Endodermal cell (in vitro differentiated cells): ENCODE results near the gene ARAP3. TPM values are rescaled to one million over a fixed set of nuclear protein-coding genes. Genes with fewer than 3 reads are reported as not detected.

Experiments used
- DNase-seq: peaks from one replicate; pipeline ENCODE4 v3.0.0-alpha.2; 2017
- H3K27ac ChIP-seq: 2 replicates; pipeline ENCODE4 v1.5.1; 2013; ENCODE audit warnings: mild to moderate bottlenecking, low read depth, low read length, moderate library complexity
- H3K27me3 ChIP-seq: 2 replicates; pipeline ENCODE4 v1.6.1; 2013; ENCODE audit warnings: mild to moderate bottlenecking, low read length, moderate library complexity; ENCODE audit not compliant: insufficient read depth, control insufficient read depth, poor library complexity, severe bottlenecking
- H3K36me3 ChIP-seq: 2 replicates; pipeline ENCODE4 v1.7.0; 2013; ENCODE audit warnings: mild to moderate bottlenecking, low read length, moderate library complexity; ENCODE audit not compliant: control insufficient read depth, insufficient read depth
- H3K4me1 ChIP-seq: one replicate; pipeline ENCODE4 v1.7.0; 2013; ENCODE audit warnings: low read length; ENCODE audit not compliant: control insufficient read depth, insufficient read depth
- H3K4me3 ChIP-seq: 2 replicates; pipeline ENCODE4 v1.5.1; 2013; ENCODE audit warnings: mild to moderate bottlenecking, low read length, moderate library complexity
- H3K9ac ChIP-seq: 2 replicates; pipeline ENCODE4 v1.6.1; 2013; ENCODE audit warnings: mild to moderate bottlenecking, low read length, moderate library complexity; ENCODE audit not compliant: poor library complexity, severe bottlenecking; ENCODE audit errors: extremely low read depth
- H3K9me3 ChIP-seq: 2 replicates; pipeline ENCODE4 v1.6.1; 2013; ENCODE audit warnings: mild to moderate bottlenecking, low read length, moderate library complexity; ENCODE audit not compliant: control insufficient read depth
- H3K27ac Mint-ChIP-seq: 2 replicates; pipeline ENCODE4 v1.8.0; 2020; ENCODE audit warnings: mixed read lengths
- H3K27me3 Mint-ChIP-seq: 2 replicates; pipeline ENCODE4 v1.8.0; 2021; ENCODE audit warnings: mild to moderate bottlenecking, mixed read lengths; ENCODE audit not compliant: insufficient read depth
- H3K36me3 Mint-ChIP-seq: 2 replicates; pipeline ENCODE4 v1.8.0; 2020; ENCODE audit warnings: low read depth, mixed read lengths
- H3K4me1 Mint-ChIP-seq: 2 replicates; pipeline ENCODE4 v1.8.0; 2020; ENCODE audit warnings: mixed read lengths
- H3K4me3 Mint-ChIP-seq: 2 replicates; pipeline ENCODE4 v1.8.0; 2020; ENCODE audit warnings: mild to moderate bottlenecking, moderate library complexity, mixed read lengths
- H3K9me3 Mint-ChIP-seq: 2 replicates; pipeline ENCODE4 v1.8.0; 2020; ENCODE audit warnings: mild to moderate bottlenecking, mixed read lengths
- WGBS, 2 experiments: methylation state at CpG; one replicate each; pipeline versions ENCODE4 v1.1.5 to v1.1.7; 2013; ENCODE audit warnings: missing lambda C conversion rate in 2 of 2, mixed read lengths in 1 of 2; ENCODE audit not compliant: insufficient coverage in 1 of 2, insufficient read length in 1 of 2; 5-methylcytosine and 5-hydroxymethylcytosine counted together
- total RNA-seq, 2 donors: library from RNA; stranded (reverse); fragmentation: NEBNext Ultra II Directional in 1 of 2; extraction: Animal tissue kit (Norgen Biotek cat#: 25700) in 1 of 2; gene quantifications; 2 replicates in 1 of 2; 3 replicates in 1 of 2; pipeline ENCODE4 v1.2.1, GENCODE V29; 2021
- TF ChIP-seq, protein P1 (sequence below): fragments of 200-600 bp; sonication (generic); conservative IDR thresholded peaks from 2 replicates; pipeline ENCODE4 v1.5.0; 2021; ENCODE audit warnings: antibody characterized with exemption, mild to moderate bottlenecking

ARAP3 gene
- total RNA-seq, 2 donors from 2014 or later: 32.5 to 41.3 TPM

DNA sequence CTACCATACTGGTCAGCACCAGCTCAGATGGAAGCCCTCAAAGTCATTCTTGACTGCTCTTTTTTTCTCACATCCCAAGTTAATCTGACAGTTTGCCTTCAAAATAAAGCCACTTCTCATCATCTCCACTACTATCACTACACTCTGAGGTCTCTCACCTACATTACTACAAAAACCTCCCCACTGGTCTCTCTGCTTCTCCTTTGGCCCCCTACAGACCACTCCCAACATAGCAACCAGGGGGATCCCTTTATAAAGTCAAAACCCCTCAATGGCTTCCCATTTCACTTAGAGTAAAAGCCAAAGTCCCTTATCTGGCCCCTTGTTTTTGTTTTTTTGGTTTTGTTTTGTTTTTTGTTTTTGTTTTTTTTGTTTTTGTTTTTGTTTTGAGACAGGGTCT, 4.6 kb downstream of the ARAP3 start:
- H3K4me3 ChIP-seq: no peak overlapping the region
- no peak overlapping the region for H3K27ac ChIP-seq
- H3K27me3 Mint-ChIP-seq: peaks cover 2% of the 10 kb centered on the region
- peaks cover 5% of the 10 kb centered on the region for H3K4me1 ChIP-seq
- H3K36me3 Mint-ChIP-seq: peaks cover 34% of the 10 kb centered on the region
- TF ChIP-seq, protein P1, sequence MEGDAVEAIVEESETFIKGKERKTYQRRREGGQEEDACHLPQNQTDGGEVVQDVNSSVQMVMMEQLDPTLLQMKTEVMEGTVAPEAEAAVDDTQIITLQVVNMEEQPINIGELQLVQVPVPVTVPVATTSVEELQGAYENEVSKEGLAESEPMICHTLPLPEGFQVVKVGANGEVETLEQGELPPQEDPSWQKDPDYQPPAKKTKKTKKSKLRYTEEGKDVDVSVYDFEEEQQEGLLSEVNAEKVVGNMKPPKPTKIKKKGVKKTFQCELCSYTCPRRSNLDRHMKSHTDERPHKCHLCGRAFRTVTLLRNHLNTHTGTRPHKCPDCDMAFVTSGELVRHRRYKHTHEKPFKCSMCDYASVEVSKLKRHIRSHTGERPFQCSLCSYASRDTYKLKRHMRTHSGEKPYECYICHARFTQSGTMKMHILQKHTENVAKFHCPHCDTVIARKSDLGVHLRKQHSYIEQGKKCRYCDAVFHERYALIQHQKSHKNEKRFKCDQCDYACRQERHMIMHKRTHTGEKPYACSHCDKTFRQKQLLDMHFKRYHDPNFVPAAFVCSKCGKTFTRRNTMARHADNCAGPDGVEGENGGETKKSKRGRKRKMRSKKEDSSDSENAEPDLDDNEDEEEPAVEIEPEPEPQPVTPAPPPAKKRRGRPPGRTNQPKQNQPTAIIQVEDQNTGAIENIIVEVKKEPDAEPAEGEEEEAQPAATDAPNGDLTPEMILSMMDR: peak; percentile 81
- no peaks in the 10 kb centered on the region for H3K27me3 ChIP-seq
- peaks cover 7% of the 10 kb centered on the region for H3K36me3 ChIP-seq
- H3K27ac Mint-ChIP-seq: no peak overlapping the region
- H3K4me3 Mint-ChIP-seq: no peak overlapping the region
- peaks cover 3% of the 10 kb centered on the region for H3K9me3 Mint-ChIP-seq
- H3K4me1 Mint-ChIP-seq: peaks cover 21% of the 10 kb centered on the region
- peak; percentile 89 for DNase-seq
- no peaks in the 10 kb centered on the region for H3K9me3 ChIP-seq
- no peak overlapping the region for H3K9ac ChIP-seq

- Histone ChIP-seq H3K36me3 (peaks cover 7% of the 10 kb centered on the region), H3K27me3 (no peaks in the 10 kb centered on the region), H3K9me3 (no peaks in the 10 kb centered on the region), H3K4me3 (no peak overlapping the region), H3K4me1 (no peaks in the 10 kb centered on the region), H3K27ac (no peak overlapping the region), H3K9ac (no peak overlapping the region)
- DNase-seq: no peak
- Mint-ChIP-seq H3K4me1 (peaks cover 12% of the 10 kb centered on the region), H3K27ac (no peak overlapping the region), H3K36me3 (peaks cover 37% of the 10 kb centered on the region), H3K27me3 (no peaks in the 10 kb centered on the region), H3K9me3 (peaks cover 3% of the 10 kb centered on the region), H3K4me3 (no peak overlapping the region)
- 93 to 97% methylated on average over 4 of the region's 4 CpGs for WGBS, 2 experiments
- TF ChIP-seq, protein P1: no peak
These were observed 6.4 kb downstream of the ARAP3 start for GRCh38 chr5:141675672-141676071.

DNA sequence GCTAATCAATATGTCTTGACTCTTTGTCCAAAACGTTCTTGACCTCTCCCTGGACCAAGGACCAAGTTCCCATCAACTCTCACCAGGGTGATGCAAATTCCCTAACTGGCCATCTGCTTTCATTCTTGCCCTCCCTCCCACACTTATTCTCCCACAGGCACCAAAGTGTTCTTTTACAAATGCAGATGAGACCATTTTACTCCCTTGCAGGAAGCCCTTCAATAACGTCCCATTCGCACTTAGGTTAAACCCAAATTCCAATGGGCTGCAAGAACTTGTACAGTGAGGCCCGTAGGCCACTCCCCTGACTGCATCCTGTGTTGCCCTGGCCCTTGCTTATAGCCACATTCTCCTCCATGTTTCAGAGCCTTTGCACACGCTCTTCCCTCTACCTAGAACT, 7.3 kb downstream of the ARAP3 start:
- 38 to 54% methylated on average over 2 to 5 of the region's 5 CpGs for WGBS, 2 experiments
- Mint-ChIP-seq H3K36me3 (peaks cover 38% of the 10 kb centered on the region), H3K9me3 (peaks cover 3% of the 10 kb centered on the region), H3K27me3 (no peaks in the 10 kb centered on the region), H3K27ac (peak overlapping the region; percentile 38), H3K4me1 (peaks cover 10% of the 10 kb centered on the region), H3K4me3 (no peak overlapping the region)
- TF ChIP-seq, protein P1: no peak
- no peak overlapping the region for H3K4me3 ChIP-seq
- H3K27me3 ChIP-seq: no peaks in the 10 kb centered on the region
- H3K9ac ChIP-seq: no peak overlapping the region
- H3K27ac ChIP-seq: no peak overlapping the region
- DNase-seq: peak; percentile 88
- no peaks in the 10 kb centered on the region for H3K9me3 ChIP-seq
- peaks cover 7% of the 10 kb centered on the region for H3K36me3 ChIP-seq
- no peaks in the 10 kb centered on the region for H3K4me1 ChIP-seq
